NB4 (cell line): Measurements from ENCODE around the gene NWD2.

ENCODE experiments used
- CTCF ChIP-seq: IDR thresholded peaks from one replicate; pipeline ENCODE4 v1.5.1; 2012; ENCODE audit warnings: low read depth, low read length
- MAX ChIP-seq: IDR thresholded peaks from 2 replicates; pipeline ENCODE4 v1.6.1; 2011; ENCODE audit warnings: low read depth, low read length
- MYC ChIP-seq: IDR thresholded peaks from 2 replicates; pipeline ENCODE4 v1.6.1; 2011; ENCODE audit warnings: low read depth, low read length
- POLR2A ChIP-seq: IDR thresholded peaks from 2 replicates; pipeline ENCODE4 v1.6.1; 2011; ENCODE audit warnings: mild to moderate bottlenecking; ENCODE audit not compliant: insufficient read length; ENCODE audit errors: extremely low read depth

GRCh38 chr4:37365888-37366287 is 121.3 kb downstream of the NWD2 start:
- no peak for TF ChIP-seq CTCF
- no peak for TF ChIP-seq POLR2A
- no peak for TF ChIP-seq MYC
- no peak for TF ChIP-seq MAX
